Lung (tissue), 12 donors: ENCODE data around the gene LOXHD1. TPM values are rescaled to one million over a fixed set of nuclear protein-coding genes. Genes with fewer than 3 reads are reported as not detected.

ENCODE experiments used
- ATAC-seq: fragments of 200-7000 bp; cut with Tn5 transposase; one replicate; pipeline ENCODE4 v1.9.1; 2020; ENCODE audit warnings: moderate number of reproducible peaks; ENCODE audit not compliant: insufficient read depth, low FRiP score
- DNase-seq, 3 donors: peaks; one replicate each; pipeline ENCODE4 v3.0.0-alpha.2; 2013 to 2017
- H3K27ac ChIP-seq, 2 donors: one replicate each; pipeline ENCODE4 v1.5.1; 2013; ENCODE audit warnings: mild to moderate bottlenecking in 2 of 2, moderate library complexity in 2 of 2, control low read depth in 1 of 2, inconsistent platforms in 1 of 2, low read depth in 1 of 2, low read length in 1 of 2
- H3K27me3 ChIP-seq, 3 donors: one replicate each; pipeline ENCODE4 v1.5.1; 2013; ENCODE audit warnings: low read length in 2 of 3; ENCODE audit not compliant: control insufficient read depth in 3 of 3, insufficient read depth in 3 of 3
- H3K36me3 ChIP-seq, 4 donors: one replicate each; pipeline ENCODE4 v1.5.1; 2013; ENCODE audit warnings: low read length in 4 of 4, mild to moderate bottlenecking in 1 of 4, moderate library complexity in 1 of 4; ENCODE audit not compliant: control insufficient read depth in 4 of 4, insufficient read depth in 4 of 4
- H3K4me1 ChIP-seq, 5 donors: one replicate each; pipeline ENCODE4 v1.5.1; 2013; ENCODE audit warnings: low read length in 5 of 5, mild to moderate bottlenecking in 2 of 5, moderate library complexity in 1 of 5; ENCODE audit not compliant: control insufficient read depth in 5 of 5, insufficient read depth in 5 of 5
- H3K4me3 ChIP-seq: one replicate; pipeline ENCODE4 v1.5.1; 2013; ENCODE audit warnings: mild to moderate bottlenecking, control low read depth, moderate library complexity
- H3K9ac ChIP-seq, 2 donors: one replicate each; pipeline ENCODE4 v1.5.1; 2013; ENCODE audit warnings: low read length in 2 of 2, control low read depth in 1 of 2; ENCODE audit not compliant: insufficient read depth in 1 of 2
- H3K9me3 ChIP-seq, 4 donors: one replicate each; pipeline ENCODE4 v1.5.1; 2013; ENCODE audit warnings: low read length in 3 of 4, mild to moderate bottlenecking in 1 of 4, moderate library complexity in 1 of 4; ENCODE audit not compliant: control insufficient read depth in 4 of 4, insufficient read depth in 3 of 4
- WGBS, 2 donors: extraction: QIAGEN DNeasy Blood & Tissue Kit; methylation state at CpG; one replicate each; pipeline ENCODE4 v1.1.7; 2013; 5-methylcytosine and 5-hydroxymethylcytosine counted together
- polyA plus RNA-seq, 2 donors: library from polyadenylated mRNA; stranded (reverse); fragments of 200-250 nt; gene quantifications; one replicate each; pipeline ENCODE4 v1.2.1, GENCODE V29; 2013
- total RNA-seq, 2 donors: library from RNA; depleted of rRNA in 1 of 2; stranded (reverse); fragments of >200 nt in 1 of 2; gene quantifications; one replicate each; pipeline ENCODE4 v1.2.1, GENCODE V29; 2014 to 2021
- TF ChIP-seq, protein P1 (sequence below): IDR thresholded peaks from 2 replicates; pipeline ENCODE4 v1.5.1; 2012; ENCODE audit warnings: mild to moderate bottlenecking; ENCODE audit errors: control extremely low read depth, extremely low read depth
- donor health status: control.
- donor health status: control.
- donor health status: Bipolar disorder and iron deficiency.
- donor health status: healthy.
- donor health status: DM: yes; HTN: yes; CAD: no.

LOXHD1 gene
- total and polyA plus RNA-seq, 4 donors = 0.45 to 3.1 (median 1.2) TPM

DNA sequence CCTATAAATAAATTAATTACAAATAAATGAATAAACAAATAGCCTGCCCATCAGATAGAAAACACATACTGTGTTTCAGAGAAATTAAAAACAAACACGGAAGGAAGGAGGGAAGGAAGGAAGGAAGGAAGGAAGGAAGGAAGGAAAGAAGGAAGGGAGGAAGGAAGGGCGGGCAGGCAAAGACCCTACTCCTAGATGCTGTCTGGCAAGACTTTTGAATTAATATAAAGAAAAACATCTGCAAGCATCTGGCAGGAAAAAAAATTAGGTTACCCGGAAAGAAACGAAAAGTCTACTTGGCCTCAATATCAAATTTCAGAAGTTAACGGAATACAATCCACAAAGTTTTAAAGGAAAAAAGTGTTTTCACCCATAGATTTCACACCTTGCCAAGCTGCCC, 49.1 kb downstream of the LOXHD1 start:
- H3K9ac ChIP-seq = no peak overlapping the region
- ATAC-seq (no peak), DNase-seq (no peak)
- peaks cover 0 to 1% (median 0%) of the 10 kb centered on the region in 5 donors for H3K4me1 ChIP-seq
- H3K27me3 ChIP-seq = peaks cover 0 to 6% (median 0%) of the 10 kb centered on the region in 3 donors
- H3K27ac ChIP-seq = no peak overlapping the region
- no peaks in the 10 kb centered on the region for H3K36me3 ChIP-seq
- peaks cover 0 to under 1% (median 0%) of the 10 kb centered on the region in 4 donors for H3K9me3 ChIP-seq
- no peak overlapping the region for H3K4me3 ChIP-seq
- TF ChIP-seq, protein P1, sequence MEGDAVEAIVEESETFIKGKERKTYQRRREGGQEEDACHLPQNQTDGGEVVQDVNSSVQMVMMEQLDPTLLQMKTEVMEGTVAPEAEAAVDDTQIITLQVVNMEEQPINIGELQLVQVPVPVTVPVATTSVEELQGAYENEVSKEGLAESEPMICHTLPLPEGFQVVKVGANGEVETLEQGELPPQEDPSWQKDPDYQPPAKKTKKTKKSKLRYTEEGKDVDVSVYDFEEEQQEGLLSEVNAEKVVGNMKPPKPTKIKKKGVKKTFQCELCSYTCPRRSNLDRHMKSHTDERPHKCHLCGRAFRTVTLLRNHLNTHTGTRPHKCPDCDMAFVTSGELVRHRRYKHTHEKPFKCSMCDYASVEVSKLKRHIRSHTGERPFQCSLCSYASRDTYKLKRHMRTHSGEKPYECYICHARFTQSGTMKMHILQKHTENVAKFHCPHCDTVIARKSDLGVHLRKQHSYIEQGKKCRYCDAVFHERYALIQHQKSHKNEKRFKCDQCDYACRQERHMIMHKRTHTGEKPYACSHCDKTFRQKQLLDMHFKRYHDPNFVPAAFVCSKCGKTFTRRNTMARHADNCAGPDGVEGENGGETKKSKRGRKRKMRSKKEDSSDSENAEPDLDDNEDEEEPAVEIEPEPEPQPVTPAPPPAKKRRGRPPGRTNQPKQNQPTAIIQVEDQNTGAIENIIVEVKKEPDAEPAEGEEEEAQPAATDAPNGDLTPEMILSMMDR = no peak
- 78 to 82% methylated on average over 5 of the region's 5 CpGs for WGBS, 2 donors

DNA sequence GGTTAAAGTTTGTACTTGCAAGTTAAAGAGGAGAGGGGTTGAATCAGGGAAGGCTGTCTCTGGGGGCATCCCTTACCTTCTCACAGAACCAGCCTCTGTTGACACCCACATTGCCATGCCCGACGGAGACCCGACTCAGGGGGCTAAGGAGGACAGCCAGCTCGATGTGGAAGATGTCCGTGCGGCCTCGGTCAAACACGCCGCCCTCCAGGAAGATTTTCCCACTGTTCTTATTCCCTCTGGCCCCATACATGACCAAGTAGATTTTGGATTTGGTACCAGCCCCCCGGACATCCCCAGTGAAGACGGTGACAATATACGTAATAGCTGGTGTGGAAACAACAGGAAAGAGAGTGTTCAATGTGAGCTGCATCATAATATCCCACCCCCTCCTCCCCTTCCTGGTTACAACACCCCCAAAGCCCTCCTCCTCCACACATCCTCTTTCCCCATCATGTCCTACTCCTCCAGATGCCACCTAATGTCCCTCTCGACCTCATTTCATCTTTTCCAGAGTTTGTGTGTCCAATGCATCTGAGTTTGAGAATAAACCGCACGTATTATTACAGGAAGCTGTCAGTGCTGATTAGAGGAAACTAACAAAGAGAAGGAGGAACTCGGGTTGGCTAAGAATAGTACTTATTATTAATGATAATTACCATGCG, 55.7 kb downstream of the LOXHD1 start:
- WGBS, 2 donors = 38 to 49% methylated on average over 17 of the region's 17 CpGs
- Histone ChIP-seq H3K4me3 (no peak overlapping the region), H3K36me3 (no peaks in the 10 kb centered on the region), H3K27me3 (no peaks in the 10 kb centered on the region), H3K27ac (peak overlapping the region in 1 of 2 donors; percentile 33), H3K9me3 (peaks cover 0 to 2% (median 0%) of the 10 kb centered on the region in 4 donors), H3K9ac (no peak overlapping the region), H3K4me1 (peaks cover 0 to 3% (median 0%) of the 10 kb centered on the region in 5 donors)
- DNase-seq (peak in 2 of 3 donors; percentile 29 to 47), ATAC-seq (no peak)
- TF ChIP-seq, protein P1 = no peak

DNA sequence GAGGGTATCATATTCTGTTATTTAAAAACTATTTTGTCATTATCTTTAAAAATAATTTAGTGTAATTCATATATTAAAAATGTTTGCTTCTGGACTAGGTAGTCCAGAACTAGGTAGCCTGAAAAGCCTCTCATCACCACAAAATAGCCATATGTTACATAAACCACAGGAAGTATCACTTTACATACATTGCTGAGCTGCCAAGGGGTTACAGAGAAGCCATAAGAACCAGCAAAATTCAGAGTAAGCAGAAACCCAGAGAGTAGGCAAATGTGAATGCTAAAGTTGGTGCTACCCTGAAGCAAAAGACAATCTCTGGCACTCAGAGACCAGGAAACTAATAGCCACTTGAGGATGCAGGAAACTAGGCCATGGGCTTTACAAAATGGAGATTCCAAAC, 60.9 kb downstream of the LOXHD1 start:
- H3K27ac ChIP-seq = no peak overlapping the region
- H3K36me3 ChIP-seq = no peaks in the 10 kb centered on the region
- no peak for ATAC-seq
- TF ChIP-seq, protein P1 = no peak
- no peak overlapping the region for H3K4me3 ChIP-seq
- H3K27me3 ChIP-seq = no peaks in the 10 kb centered on the region
- H3K9ac ChIP-seq = no peak overlapping the region
- no peaks in the 10 kb centered on the region for H3K9me3 ChIP-seq
- H3K4me1 ChIP-seq = peaks cover 0 to 4% (median 0%) of the 10 kb centered on the region in 5 donors
- DNase-seq = peak in 1 of 3 donors; percentile 4
